Superior temporal gyrus (tissue), 1 donor: Measurements from ENCODE around the gene GPRC5C.
A peak's percentile ranks its signal among the peaks of the same experiment; 100 is the strongest.

Experiments used
- DNase-seq: peaks from one replicate; pipeline ENCODE4 v3.0.0-alpha.2; 2016; ENCODE audit errors: extremely low spot score

Gene GPRC5C

DNA sequence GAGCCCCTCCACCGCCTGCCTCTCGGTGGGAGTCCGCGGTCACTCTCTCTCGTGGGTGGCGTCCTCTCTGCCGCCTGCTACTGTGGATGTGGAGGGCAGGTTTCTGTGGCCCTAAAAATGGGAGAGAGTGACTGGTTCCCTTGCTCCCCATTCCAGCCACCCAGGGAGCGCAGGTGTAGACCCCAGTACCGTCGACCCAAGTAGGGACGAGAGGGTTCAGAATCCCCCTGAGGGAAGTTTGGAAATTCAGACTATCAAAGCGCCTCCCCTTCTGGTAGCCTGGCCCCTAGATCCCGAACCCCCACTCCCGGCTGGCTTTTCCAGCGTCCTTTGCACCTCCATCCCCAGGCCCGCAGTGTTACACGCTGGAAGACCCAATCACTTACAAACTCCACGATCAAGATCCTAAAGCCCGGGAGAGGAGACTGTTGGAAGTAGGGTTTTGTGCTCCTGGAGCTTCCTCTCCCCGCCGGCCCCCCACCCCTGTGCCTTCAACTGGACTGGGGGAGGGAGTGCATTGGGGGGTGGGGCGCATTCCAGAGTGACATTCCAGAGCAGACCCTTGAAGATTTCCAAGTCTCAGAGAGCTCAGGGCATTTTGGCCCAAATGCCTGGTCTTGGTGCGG lies 991 bp downstream of the GPRC5C start:
- DNase-seq, result no peak

GRCh38 chr17:74433421-74434121 lies 1.7 kb downstream of the GPRC5C start:
- DNase-seq, result no peak

- no peak for DNase-seq
These were observed 4.0 kb downstream of the GPRC5C start for GRCh38 chr17:74435775-74436359.

- no peak for DNase-seq
These were observed 5.8 kb downstream of the GPRC5C start for GRCh38 chr17:74437702-74438101.

GRCh38 chr17:74439691-74440567 lies 8.0 kb downstream of the GPRC5C start:
- DNase-seq, result no peak

- DNase-seq, result no peak
These were observed 9.6 kb downstream of the GPRC5C start for GRCh38 chr17:74441537-74441936.

GRCh38 chr17:74442291-74442669 lies 10.4 kb downstream of the GPRC5C start:
- no peak for DNase-seq

DNA sequence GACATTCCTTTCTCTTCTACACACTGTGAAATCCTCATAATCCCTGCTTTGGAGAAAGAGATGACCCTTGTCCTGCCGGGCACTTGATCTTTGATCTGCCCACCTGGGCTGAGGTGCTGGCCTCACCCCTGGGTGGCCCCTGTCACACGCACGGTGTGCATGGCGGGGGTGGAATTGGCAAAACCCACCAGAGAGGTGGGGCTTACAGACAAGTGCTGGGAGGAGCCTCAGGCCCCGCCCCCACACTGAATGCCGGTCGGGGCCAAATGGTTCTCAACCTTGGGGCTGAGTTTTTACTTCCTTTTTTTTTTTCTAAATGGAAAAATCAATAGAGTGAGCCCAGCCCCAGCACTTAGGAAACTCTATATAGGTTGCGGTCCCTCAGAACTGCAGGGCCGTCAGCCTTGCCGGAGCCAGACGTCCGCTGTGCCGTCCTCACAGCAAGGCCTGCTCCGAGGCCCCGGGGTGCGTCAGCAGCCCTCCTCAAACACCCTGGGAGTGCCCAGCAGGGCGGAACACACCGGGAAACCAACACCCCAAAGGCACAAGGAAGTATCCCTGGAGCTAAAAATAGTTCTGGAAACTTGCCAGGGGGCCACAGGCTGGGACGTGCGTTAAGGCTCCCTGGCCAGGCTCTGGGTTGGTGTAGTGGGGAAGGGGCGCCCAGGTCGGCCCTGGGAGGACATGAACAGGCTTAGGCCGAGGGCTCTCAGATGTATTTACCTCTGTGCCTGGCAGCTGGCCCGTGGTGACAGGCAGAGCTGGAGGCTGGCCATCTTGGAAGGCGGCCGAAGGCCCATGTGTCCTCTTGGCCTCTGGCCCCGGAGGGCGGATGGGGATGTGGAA lies 11.0 kb downstream of the GPRC5C start:
- peak; percentile 68 for DNase-seq

GRCh38 chr17:74443516-74444296 lies 11.8 kb downstream of the GPRC5C start:
- no peak for DNase-seq

- DNase-seq, result no peak
These were observed 12.5 kb downstream of the GPRC5C start for GRCh38 chr17:74444406-74444805.

DNA sequence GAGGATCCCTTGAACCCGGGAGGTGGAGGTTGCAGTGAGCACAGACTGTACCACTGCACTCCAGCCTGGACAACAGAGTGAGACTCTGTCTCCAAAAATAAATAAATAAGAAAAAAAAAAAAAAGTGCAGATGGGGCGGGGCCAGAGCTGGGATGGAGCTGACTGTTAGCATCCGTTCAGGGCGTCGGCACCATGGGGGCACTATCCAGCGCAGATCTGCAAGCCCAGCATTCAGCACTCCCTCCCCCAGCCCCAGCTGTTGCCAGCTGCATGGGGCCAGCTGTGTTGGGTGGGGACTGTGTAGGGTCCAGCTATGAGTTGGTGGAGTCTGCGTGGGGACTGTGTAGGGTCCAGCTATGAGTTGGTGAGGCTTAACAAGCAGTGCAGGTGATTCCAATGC lies 13.3 kb downstream of the GPRC5C start:
- no peak for DNase-seq

- no peak for DNase-seq
These were observed 14.9 kb downstream of the GPRC5C start for GRCh38 chr17:74446551-74447500.

DNA sequence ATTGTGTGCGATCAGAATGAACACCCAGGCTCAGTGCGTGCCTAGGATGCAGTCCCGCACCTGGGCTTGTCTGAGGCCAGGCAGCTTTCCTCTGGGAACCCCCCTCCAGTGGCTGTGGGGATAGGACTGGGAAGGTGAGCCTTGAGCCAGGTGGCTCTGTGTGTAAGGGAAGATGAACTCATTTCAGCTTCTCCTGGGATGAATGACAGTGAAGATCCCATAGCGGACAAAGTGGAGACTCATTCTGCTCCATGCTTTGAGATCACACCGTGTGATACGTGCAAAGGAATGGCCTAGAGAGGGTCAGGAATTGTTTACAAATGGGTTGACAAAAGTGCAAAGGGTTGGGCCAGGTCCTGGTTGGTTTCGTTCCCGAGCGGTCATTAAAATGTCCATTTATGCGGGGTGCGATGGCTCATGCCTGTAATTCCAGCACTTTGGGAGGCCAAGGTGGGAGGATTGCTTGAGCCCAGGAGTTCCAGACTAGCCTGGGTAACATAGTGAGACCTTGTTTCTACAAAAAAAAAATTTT lies 15.8 kb downstream of the GPRC5C start:
- no peak for DNase-seq

- DNase-seq, result no peak
These were observed 16.9 kb downstream of the GPRC5C start for GRCh38 chr17:74448756-74449155.

- no peak for DNase-seq
These were observed 17.4 kb downstream of the GPRC5C start for GRCh38 chr17:74449306-74449705.

- DNase-seq, result no peak
These were observed 17.9 kb downstream of the GPRC5C start for GRCh38 chr17:74449773-74450172.

DNA sequence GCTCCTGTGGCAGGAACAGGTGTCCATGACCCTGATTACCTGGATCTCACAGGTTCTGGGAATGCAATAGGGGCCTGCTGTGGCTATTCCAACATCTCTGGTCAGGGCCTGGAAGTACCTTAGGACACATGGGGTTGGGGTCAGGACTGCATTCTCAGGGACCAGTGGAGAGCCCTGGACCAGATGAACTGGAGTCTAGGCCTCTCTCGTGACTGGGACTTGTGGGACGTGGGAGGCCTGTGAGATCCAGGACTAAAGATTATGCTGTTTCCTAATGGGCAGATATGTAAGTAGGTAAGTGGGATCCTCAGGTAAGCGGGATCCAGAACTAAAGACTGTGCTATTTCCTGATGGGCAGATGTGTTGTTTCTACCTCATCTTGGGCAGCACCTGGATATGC lies 18.3 kb downstream of the GPRC5C start:
- no peak for DNase-seq

GRCh38 chr17:74450925-74451403 lies 19.1 kb downstream of the GPRC5C start:
- DNase-seq, result no peak

- no peak for DNase-seq
These were observed 19.7 kb downstream of the GPRC5C start for GRCh38 chr17:74451557-74451956.
